GM23248 (cell line): ENCODE data around the gene RIMS1. TPM values are rescaled to one million over a fixed set of nuclear protein-coding genes. Genes with fewer than 3 reads are reported as not detected.

Experiments used
- DNase-seq: peaks from one replicate; pipeline ENCODE4 v3.0.0-alpha.2; 2015
- H2AFZ ChIP-seq: fragments of 200-600 bp; sonication (generic); 2 replicates; pipeline ENCODE4 v1.6.1; 2016; ENCODE audit warnings: antibody characterized with exemption
- H3F3A ChIP-seq: fragments of 200-600 bp; sonication (generic); 2 replicates; pipeline ENCODE4 v1.6.1; 2016; ENCODE audit warnings: mild to moderate bottlenecking, antibody characterized with exemption, mixed run types; ENCODE audit not compliant: insufficient read depth
- H3K27ac ChIP-seq: fragments of 200-600 bp; sonication (generic); 2 replicates; pipeline ENCODE4 v1.5.1; 2016; ENCODE audit warnings: mild to moderate bottlenecking
- H3K27me3 ChIP-seq: fragments of 200-600 bp; sonication (generic); replicated peaks from 2 replicates; pipeline ENCODE4 v1.6.1; 2016; ENCODE audit warnings: mild to moderate bottlenecking; ENCODE audit not compliant: insufficient read depth
- H3K36me3 ChIP-seq: fragments of 200-600 bp; sonication (generic); 2 replicates; pipeline ENCODE4 v1.6.1; 2016; ENCODE audit warnings: low read depth, mild to moderate bottlenecking
- H3K4me1 ChIP-seq: fragments of 200-600 bp; sonication (generic); 2 replicates; pipeline ENCODE4 v1.6.1; 2016; ENCODE audit warnings: mild to moderate bottlenecking; ENCODE audit not compliant: insufficient read depth
- H3K4me2 ChIP-seq: fragments of 200-600 bp; sonication (generic); one replicate; pipeline ENCODE4 v1.6.1; 2016; ENCODE audit warnings: mild to moderate bottlenecking; ENCODE audit not compliant: unreplicated experiment
- H3K4me3 ChIP-seq: fragments of 200-600 bp; sonication (generic); 2 replicates; pipeline ENCODE4 v1.5.1; 2016; ENCODE audit warnings: mild to moderate bottlenecking
- H3K79me2 ChIP-seq: fragments of 200-600 bp; sonication (generic); 2 replicates; pipeline ENCODE4 v1.6.1; 2016; ENCODE audit warnings: mild to moderate bottlenecking; ENCODE audit not compliant: insufficient read depth
- H3K9ac ChIP-seq: fragments of 200-600 bp; sonication (generic); 2 replicates; pipeline ENCODE4 v1.6.1; 2016; ENCODE audit warnings: mild to moderate bottlenecking
- H3K9me2 ChIP-seq: fragments of 200-600 bp; sonication (generic); 2 replicates; pipeline ENCODE4 v1.6.1; 2016; ENCODE audit warnings: mixed run types, mild to moderate bottlenecking, moderate library complexity; ENCODE audit not compliant: insufficient read depth
- H3K9me3 ChIP-seq: fragments of 200-600 bp; sonication (generic); one replicate; pipeline ENCODE4 v1.6.1; 2017; ENCODE audit warnings: low read depth
- H4K20me1 ChIP-seq: fragments of 200-600 bp; sonication (generic); 2 replicates; pipeline ENCODE4 v1.6.0; 2016; ENCODE audit not compliant: insufficient read depth
- EZH2 ChIP-seq: fragments of 200-600 bp; sonication (generic); IDR thresholded peaks from 2 replicates; pipeline ENCODE4 v1.6.1; 2018; ENCODE audit warnings: antibody characterized with exemption, mild to moderate bottlenecking; ENCODE audit not compliant: insufficient read depth, poor library complexity, severe bottlenecking
- EZH2phosphoT487 ChIP-seq: fragments of 200-600 bp; sonication (generic); IDR thresholded peaks from 2 replicates; pipeline ENCODE4 v1.6.1; 2018; ENCODE audit warnings: antibody characterized with exemption, moderate library complexity, mild to moderate bottlenecking, low read depth; ENCODE audit not compliant: insufficient read depth
- WGBS, 2 experiments: methylation state at CpG; one replicate each; pipeline ENCODE4 v1.1.6; 2015 to 2017; ENCODE audit warnings: low lambda C conversion rate in 2 of 2, low coverage in 1 of 2; ENCODE audit errors: missing lambda C conversion rate in 2 of 2; 5-methylcytosine and 5-hydroxymethylcytosine counted together
- in situ Hi-C: fragments of 300-500 bp; cut with MboI; formaldehyde crosslinking; loops from 2 replicates; pipeline ENCODE4 v1.15.0; 2020
- polyA plus RNA-seq: library from polyadenylated mRNA; unstranded; fragments of >200 nt; fragmentation: Nextera tagmentation; extraction: Ambion mirVana; gene quantifications from 2 replicates; pipeline ENCODE4 v1.2.1, GENCODE V29; 2016
- total RNA-seq: library from RNA; depleted of rRNA; stranded (reverse); fragments of >200 nt; shearing (Covaris generic); gene quantifications from 2 replicates; pipeline ENCODE4 v1.2.3, GENCODE V29; 2014

RIMS1 gene
- total and polyA plus RNA-seq, 2 experiments from 2014 or later = 1.8 to 10.6 TPM

DNA sequence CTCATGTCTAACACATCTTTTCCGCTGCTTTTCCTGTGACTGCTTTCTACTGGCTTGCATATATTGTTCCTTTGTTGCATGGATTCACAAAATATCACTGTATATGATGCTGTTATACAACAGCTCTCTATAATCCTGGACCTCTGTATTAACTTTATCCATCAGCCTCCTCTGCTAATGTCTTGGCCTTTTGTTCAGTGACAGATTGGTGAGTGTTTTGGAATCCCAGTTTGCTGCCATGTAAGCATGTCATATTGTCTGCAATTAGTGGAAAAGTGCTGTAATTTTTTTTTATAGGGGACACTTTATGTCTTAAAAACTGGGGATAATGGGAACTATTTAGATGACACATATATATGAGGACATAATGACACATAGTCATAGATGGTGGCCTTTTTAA, 3.0 kb downstream of the RIMS1 start:
- Histone ChIP-seq H3F3A (no peaks in the 10 kb centered on the region), H3K27me3 (no peaks in the 10 kb centered on the region), H3K4me3 (no peak overlapping the region), H3K36me3 (no peaks in the 10 kb centered on the region), H3K9me3 (no peaks in the 10 kb centered on the region), H4K20me1 (no peaks in the 10 kb centered on the region), H2AFZ (no peak overlapping the region), H3K9ac (no peak overlapping the region), H3K79me2 (no peaks in the 10 kb centered on the region), H3K9me2 (no peaks in the 10 kb centered on the region), H3K27ac (no peak overlapping the region), H3K4me2 (no peak overlapping the region), H3K4me1 (no peaks in the 10 kb centered on the region)
- no peak for TF ChIP-seq EZH2
- no peak for TF ChIP-seq EZH2phosphoT487
- in situ Hi-C loops = no loop called here
- DNase-seq = no peak
- WGBS, 2 experiments = 25 to 50% methylated on average over 1 of the region's 1 CpG

DNA sequence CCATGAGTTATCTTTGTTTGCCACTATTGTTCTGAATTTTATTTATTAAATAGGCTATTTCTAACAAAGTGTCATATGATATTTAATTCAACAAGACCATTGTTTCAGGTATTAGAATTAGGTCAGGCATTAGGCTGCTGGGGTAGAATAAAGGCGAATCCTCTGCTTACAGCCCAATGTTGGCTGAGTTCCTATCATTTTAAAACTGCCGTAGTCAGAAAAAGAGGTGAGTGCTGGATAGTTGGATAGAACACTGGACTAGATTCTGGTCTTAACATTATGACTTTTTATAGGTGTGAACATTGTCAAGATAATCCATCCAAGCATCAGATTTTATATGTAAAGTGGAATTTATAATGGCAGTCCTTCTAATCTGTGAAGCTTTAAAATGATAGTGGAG, 6.3 kb downstream of the RIMS1 start:
- Histone ChIP-seq H3K27ac (no peak overlapping the region), H3K9ac (no peak overlapping the region), H3K4me1 (no peaks in the 10 kb centered on the region), H3K4me2 (no peak overlapping the region), H3K9me3 (no peaks in the 10 kb centered on the region), H4K20me1 (no peaks in the 10 kb centered on the region), H3F3A (no peaks in the 10 kb centered on the region), H2AFZ (no peak overlapping the region), H3K9me2 (no peaks in the 10 kb centered on the region), H3K27me3 (no peaks in the 10 kb centered on the region), H3K4me3 (no peak overlapping the region), H3K79me2 (no peaks in the 10 kb centered on the region), H3K36me3 (no peaks in the 10 kb centered on the region)
- DNase-seq = no peak
- TF ChIP-seq EZH2phosphoT487 = no peak
- 32 to 36% methylated on average over 2 of the region's 2 CpGs for WGBS, 2 experiments
- in situ Hi-C loops = no loop called here

- no peak for DNase-seq
- Histone ChIP-seq H2AFZ (no peak overlapping the region), H3K9me3 (no peaks in the 10 kb centered on the region), H3K9me2 (no peaks in the 10 kb centered on the region), H3K4me3 (no peak overlapping the region), H3F3A (no peaks in the 10 kb centered on the region), H3K9ac (no peak overlapping the region), H3K27ac (no peak overlapping the region), H3K4me1 (no peaks in the 10 kb centered on the region), H3K36me3 (no peaks in the 10 kb centered on the region), H3K79me2 (no peaks in the 10 kb centered on the region), H4K20me1 (no peaks in the 10 kb centered on the region), H3K4me2 (no peak overlapping the region), H3K27me3 (no peaks in the 10 kb centered on the region)
- WGBS, 2 experiments = 4 to 5% methylated on average over 1 of the region's 1 CpG
- TF ChIP-seq EZH2phosphoT487 (no peak), EZH2 (no peak)
- in situ Hi-C loops = no loop called here
Measured at GRCh38 chr6:71900642-71901041, 14.3 kb downstream of the RIMS1 start.

DNA sequence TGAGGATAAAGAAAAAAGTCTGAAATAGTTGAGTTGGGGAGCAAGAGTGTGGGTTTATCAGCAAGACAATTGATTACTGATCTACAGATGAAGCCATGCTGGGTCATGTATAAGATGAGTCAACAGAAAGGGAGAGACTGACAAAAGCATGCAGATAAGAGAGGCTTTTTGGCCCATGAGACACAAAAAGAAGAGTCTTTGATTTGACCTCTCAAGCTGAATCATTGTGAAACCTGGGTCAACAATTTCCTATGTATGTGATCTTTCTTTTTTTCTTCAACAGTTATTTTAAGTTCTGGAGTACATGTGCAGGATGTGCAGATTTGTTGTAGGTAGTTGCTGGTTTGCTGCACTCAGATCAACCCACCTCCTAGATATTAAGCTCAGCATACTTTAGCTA, 15.9 kb downstream of the RIMS1 start:
- H3F3A ChIP-seq = no peaks in the 10 kb centered on the region

GRCh38 chr6:71906813-71907212, 20.5 kb downstream of the RIMS1 start:
- Histone ChIP-seq H3K9me2 (no peaks in the 10 kb centered on the region), H3K79me2 (no peaks in the 10 kb centered on the region), H4K20me1 (no peaks in the 10 kb centered on the region), H3K27me3 (no peaks in the 10 kb centered on the region), H3K9me3 (no peaks in the 10 kb centered on the region), H3K4me1 (no peaks in the 10 kb centered on the region), H3K36me3 (no peaks in the 10 kb centered on the region), H3K9ac (no peak overlapping the region), H3F3A (no peaks in the 10 kb centered on the region), H3K27ac (no peak overlapping the region), H3K4me2 (no peak overlapping the region), H2AFZ (no peak overlapping the region), H3K4me3 (no peak overlapping the region)
- DNase-seq = no peak
- no peak for TF ChIP-seq EZH2
- in situ Hi-C loops = no loop called here

More for the DNA sequence above, 15.9 kb downstream of the RIMS1 start:
- no peak for TF ChIP-seq EZH2
- TF ChIP-seq EZH2phosphoT487 = no peak
- Histone ChIP-seq H3K9me2 (no peaks in the 10 kb centered on the region), H3K79me2 (no peaks in the 10 kb centered on the region), H3K36me3 (no peaks in the 10 kb centered on the region), H3K9me3 (no peaks in the 10 kb centered on the region), H3K4me1 (no peaks in the 10 kb centered on the region), H3K9ac (no peak overlapping the region), H3K4me3 (no peak overlapping the region), H3K27ac (no peak overlapping the region), H3K27me3 (no peaks in the 10 kb centered on the region), H3K4me2 (no peak overlapping the region), H2AFZ (no peak overlapping the region), H4K20me1 (no peaks in the 10 kb centered on the region)
- in situ Hi-C loops = no loop called here
- DNase-seq = no peak
